ENCODE results near the gene FMNL2.
"Not testable (repeated sequence)": the region's sequence is repeated elsewhere in the genome, so short reads cannot be mapped to it uniquely, and the experiment has no call there.

The FMNL2 gene

DNA sequence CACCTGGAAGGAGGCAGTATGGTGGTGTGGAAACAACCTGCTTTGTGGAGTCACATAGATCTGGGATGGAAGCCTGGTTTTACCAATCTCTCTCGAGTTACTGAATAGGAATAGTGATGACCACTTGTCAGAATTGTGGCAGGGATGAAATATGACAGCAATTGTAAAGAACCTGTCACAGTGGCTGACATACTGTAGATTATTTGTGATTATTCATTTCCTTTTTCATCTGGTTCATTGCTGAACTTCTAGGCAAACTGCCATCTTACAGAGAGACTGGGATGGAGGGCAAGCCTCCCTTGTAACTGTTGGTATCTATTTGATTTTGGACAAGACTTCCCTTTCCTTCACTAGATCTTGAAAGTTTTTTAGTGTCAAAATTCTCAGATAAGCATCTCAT is 42.0 kb downstream of the FMNL2 start:
- Mint-ChIP-seq H3K9me3 (no peaks in the 10 kb centered on the region), H3K4me1 (no peaks in the 10 kb centered on the region), H3K36me3 (ENCODE audit: low read depth) (no peaks in the 10 kb centered on the region), H3K27me3 (peaks cover 3% of the 10 kb centered on the region), H3K4me3 (no peak overlapping the region), H3K27ac (no peak overlapping the region)
- no peak for ATAC-seq
- DNase-seq: no peak

DNA sequence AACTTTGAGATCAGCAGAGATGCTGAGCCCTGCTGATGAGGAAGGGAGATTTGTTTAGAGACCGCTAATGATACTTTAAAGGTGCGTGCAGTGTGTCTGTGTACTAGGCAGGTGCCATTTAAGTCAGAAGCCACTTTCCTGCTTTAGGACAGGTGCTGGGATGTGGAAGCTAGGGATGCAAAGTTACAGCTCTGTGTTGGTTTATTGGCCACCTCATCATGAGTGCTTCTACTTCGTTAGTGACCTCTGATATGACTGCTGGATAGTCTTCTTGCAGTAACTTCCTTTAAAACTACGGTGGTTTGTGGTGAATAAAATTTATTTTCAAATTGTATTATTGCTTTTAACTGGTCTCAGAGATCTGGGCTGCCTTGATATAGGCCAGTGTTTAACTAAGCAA is 44.1 kb downstream of the FMNL2 start:
- no peaks in the 10 kb centered on the region for H3K9me3 Mint-ChIP-seq
- H3K27me3 Mint-ChIP-seq: peaks cover 7% of the 10 kb centered on the region
- ATAC-seq (no peak), DNase-seq (no peak)
- no peaks in the 10 kb centered on the region for H3K36me3 Mint-ChIP-seq (ENCODE audit: low read depth)
- H3K4me1 Mint-ChIP-seq: no peaks in the 10 kb centered on the region
- no peak overlapping the region for H3K4me3 Mint-ChIP-seq
- no peak overlapping the region for H3K27ac Mint-ChIP-seq

DNA sequence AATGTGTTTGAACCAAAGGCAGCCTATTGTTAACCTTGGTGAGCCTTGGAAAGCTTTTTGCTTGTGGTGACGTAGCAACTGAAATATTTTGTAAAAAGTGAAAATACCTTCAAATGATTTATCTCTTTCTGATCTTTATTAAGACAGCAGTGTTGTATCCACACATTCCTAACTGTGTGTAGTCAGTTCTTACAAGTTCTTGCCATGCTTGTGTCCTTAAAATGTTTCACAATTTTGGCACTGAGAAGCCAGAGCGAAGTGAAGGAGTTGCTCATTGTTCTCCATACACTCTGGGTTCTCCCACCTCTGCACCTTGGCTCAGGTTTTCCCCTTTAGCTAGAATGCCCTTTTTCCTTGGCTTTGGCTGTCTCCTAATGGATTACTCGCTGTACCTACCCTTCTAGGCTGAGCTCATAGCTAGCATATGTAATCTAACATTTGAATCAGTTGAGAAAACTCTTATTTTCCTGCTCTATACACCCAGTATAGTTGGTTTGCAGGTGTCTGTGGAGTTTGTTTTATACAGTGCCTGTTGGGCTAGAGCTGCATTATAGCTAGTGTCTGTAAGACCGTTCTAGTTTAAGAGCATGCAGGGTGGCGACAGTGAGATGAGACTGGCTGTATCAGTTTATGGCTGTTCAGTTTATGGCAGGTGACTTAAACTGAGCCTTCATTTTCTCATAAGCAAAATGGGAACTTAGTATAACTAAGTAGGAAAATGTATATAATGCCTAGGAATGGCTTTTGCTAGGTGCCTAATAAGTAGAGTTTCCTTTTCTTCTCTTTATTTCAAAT is 45.5 kb downstream of the FMNL2 start:
- Mint-ChIP-seq H3K9me3 (no peaks in the 10 kb centered on the region), H3K27me3 (peaks cover 7% of the 10 kb centered on the region), H3K4me3 (no peak overlapping the region), H3K4me1 (no peaks in the 10 kb centered on the region), H3K36me3 (ENCODE audit: low read depth) (no peaks in the 10 kb centered on the region), H3K27ac (no peak overlapping the region)
- DNase-seq (no peak), ATAC-seq (no peak)

DNA sequence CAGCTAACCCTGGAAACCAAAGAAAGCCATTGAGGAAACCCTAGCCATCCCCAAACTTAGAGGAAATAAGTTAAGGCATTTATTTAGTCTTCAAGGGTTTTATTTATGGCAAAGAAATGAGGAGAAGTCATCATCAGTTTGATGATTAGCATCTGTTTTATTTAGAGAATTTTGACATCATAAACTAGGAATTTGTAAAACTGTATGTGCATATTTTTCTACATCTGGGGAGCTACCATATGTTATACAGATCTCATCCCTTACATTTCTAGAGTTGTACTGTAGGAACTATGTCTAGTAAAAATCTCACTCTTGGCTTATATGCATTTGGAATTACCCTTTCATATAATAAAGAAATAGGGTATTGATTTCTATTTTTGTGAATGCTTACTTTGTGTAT is 48.7 kb downstream of the FMNL2 start:
- H3K36me3 Mint-ChIP-seq (ENCODE audit: low read depth): no peaks in the 10 kb centered on the region
- DNase-seq: no peak
- no peak for ATAC-seq

DNA sequence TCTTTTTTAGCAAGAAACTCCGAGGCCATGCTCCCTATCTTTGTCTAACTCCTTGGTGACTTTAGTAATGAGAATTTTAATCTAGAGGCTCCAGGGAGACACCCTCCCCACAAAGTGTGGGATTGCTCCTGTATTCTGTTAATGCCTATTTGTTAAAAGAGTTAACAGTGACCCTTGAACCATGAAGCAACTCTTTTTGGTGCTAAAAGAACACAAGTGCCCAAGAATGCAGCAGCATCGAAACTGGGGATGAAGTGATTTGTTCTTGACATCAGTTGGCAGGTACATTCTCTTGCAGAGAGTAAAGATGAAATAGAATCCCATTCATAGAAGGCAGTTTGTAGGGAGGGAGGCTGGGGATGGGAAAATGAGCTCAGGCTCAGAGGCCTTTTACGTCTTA is 50.0 kb downstream of the FMNL2 start:
- Mint-ChIP-seq H3K36me3 (ENCODE audit: low read depth) (no peaks in the 10 kb centered on the region), H3K27me3 (peaks cover 9% of the 10 kb centered on the region), H3K27ac (no peak overlapping the region), H3K4me3 (no peak overlapping the region), H3K9me3 (no peaks in the 10 kb centered on the region), H3K4me1 (no peaks in the 10 kb centered on the region)
- no peak for DNase-seq
- ATAC-seq: no peak

More for the DNA sequence above, 48.7 kb downstream of the FMNL2 start:
- H3K9me3 Mint-ChIP-seq: no peaks in the 10 kb centered on the region
- H3K27me3 Mint-ChIP-seq: peaks cover 9% of the 10 kb centered on the region
- no peaks in the 10 kb centered on the region for H3K4me1 Mint-ChIP-seq
- no peak overlapping the region for H3K4me3 Mint-ChIP-seq
- H3K27ac Mint-ChIP-seq: no peak overlapping the region

DNA sequence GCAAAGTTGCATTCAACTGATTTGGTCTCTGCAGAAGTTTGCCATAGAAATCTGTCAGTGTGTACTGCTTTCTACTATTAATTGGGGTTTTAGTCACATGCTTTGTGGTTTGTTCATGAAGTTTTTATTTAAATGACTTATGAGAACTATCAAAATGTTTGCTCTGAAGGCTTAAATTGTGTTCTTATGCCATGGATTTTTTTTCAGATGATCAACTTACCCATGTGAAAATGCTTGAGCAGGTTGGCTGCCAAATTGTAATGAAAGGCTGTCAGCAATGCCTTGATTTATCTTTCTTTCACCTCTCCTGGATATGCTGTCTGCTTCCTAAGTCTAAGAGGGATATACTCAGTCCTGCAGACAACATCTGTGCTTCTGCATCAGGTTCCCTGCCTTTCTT is 50.7 kb downstream of the FMNL2 start:
- DNase-seq: no peak
- Mint-ChIP-seq H3K4me3 (no peak overlapping the region), H3K36me3 (ENCODE audit: low read depth) (no peaks in the 10 kb centered on the region), H3K4me1 (no peaks in the 10 kb centered on the region), H3K9me3 (no peaks in the 10 kb centered on the region), H3K27ac (no peak overlapping the region), H3K27me3 (peaks cover 9% of the 10 kb centered on the region)
- ATAC-seq: no peak

DNA sequence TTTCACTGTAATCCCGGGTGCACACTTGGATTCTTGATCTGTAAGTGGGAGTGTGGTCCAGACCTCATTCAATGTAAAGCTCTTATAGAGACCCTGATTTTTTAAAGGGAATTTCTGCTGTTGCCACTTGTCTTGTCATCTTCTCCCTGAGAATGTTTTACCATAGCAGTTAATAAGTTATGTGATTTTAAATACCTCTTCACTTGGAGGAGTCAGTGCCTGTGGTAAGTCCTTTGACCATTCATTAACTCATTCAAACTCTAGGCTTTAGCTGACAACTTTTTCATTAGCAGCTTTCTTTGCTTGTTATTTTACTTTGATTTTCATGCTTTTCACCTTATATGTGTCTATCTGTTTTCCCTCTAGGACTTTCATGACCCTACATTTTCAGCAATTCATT is 51.3 kb downstream of the FMNL2 start:
- no peaks in the 10 kb centered on the region for H3K4me1 Mint-ChIP-seq
- no peaks in the 10 kb centered on the region for H3K9me3 Mint-ChIP-seq
- H3K36me3 Mint-ChIP-seq (ENCODE audit: low read depth): no peaks in the 10 kb centered on the region
- no peak for ATAC-seq
- H3K27me3 Mint-ChIP-seq: peaks cover 8% of the 10 kb centered on the region
- H3K4me3 Mint-ChIP-seq: no peak overlapping the region
- DNase-seq: no peak
- H3K27ac Mint-ChIP-seq: no peak overlapping the region

DNA sequence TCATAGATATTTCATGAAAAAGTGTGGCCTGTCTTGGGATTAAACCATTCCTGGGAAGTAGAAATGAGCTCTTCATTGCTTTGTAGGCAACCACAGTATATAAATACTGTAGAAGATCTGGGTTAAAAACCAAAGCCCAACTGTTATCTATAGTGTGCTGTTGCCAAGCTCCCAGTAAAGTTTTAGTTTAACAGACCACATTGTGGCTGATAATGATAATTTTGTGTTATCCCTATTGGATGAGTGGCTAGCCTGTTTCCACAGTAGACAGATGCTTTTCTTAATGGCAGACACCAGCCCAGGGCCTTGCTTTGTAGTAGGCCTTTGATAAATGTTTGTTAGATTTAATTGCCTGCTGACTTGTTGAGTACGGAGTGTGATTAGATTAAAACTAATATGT is 52.1 kb downstream of the FMNL2 start:
- ATAC-seq: no peak
- no peaks in the 10 kb centered on the region for H3K9me3 Mint-ChIP-seq
- no peaks in the 10 kb centered on the region for H3K36me3 Mint-ChIP-seq (ENCODE audit: low read depth)
- H3K27me3 Mint-ChIP-seq: peaks cover 6% of the 10 kb centered on the region
- no peaks in the 10 kb centered on the region for H3K4me1 Mint-ChIP-seq
- H3K4me3 Mint-ChIP-seq: no peak overlapping the region
- DNase-seq: no peak
- H3K27ac Mint-ChIP-seq: no peak overlapping the region

DNA sequence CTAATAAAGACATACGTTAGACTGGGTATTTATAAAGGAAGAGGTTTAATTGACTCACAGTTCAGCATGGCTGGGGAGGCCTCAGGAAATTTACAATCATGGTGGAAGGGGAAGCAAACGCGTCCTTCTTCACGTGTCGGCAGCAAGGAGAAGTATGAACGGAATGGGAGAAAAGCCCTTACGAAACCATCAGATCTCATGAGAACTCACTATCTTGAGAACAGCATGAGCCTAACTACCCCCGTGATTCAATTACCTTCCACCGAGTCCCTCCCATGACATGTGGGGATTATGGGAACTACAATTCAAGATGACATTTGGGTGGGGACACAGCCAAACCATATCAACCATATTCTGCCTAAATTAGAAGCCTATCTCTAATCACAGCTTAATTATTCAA is 53.3 kb downstream of the FMNL2 start:
- H3K27ac Mint-ChIP-seq; ATAC-seq; H3K9me3 Mint-ChIP-seq; DNase-seq; H3K27me3 Mint-ChIP-seq; H3K36me3 Mint-ChIP-seq (ENCODE audit: low read depth); H3K4me1 Mint-ChIP-seq; H3K4me3 Mint-ChIP-seq: not testable (repeated sequence)

DNA sequence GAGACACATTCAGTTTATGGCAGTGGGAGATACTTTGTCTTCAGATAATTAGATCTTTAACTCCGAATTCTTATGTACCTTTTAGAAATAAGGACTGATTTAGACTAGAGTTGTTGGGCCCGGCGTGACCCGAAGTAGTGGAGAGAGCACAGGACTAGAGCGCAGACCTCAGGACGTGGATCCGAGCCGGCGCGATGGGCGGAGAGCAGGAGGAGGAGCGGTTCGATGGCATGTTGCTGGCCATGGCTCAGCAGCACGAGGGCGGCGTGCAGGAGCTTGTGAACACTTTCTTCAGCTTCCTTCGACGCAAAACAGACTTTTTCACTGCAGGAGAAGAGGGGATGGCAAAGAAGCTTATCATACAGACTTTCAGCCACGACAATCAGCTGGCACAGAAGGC is 54.5 kb downstream of the FMNL2 start:
- DNase-seq (no peak), ATAC-seq (no peak)
- no peak overlapping the region for H3K27ac Mint-ChIP-seq
- peaks cover 2% of the 10 kb centered on the region for H3K27me3 Mint-ChIP-seq
- no peak overlapping the region for H3K4me3 Mint-ChIP-seq
- no peaks in the 10 kb centered on the region for H3K4me1 Mint-ChIP-seq
- H3K36me3 Mint-ChIP-seq (ENCODE audit: low read depth): no peaks in the 10 kb centered on the region
- no peaks in the 10 kb centered on the region for H3K9me3 Mint-ChIP-seq

DNA sequence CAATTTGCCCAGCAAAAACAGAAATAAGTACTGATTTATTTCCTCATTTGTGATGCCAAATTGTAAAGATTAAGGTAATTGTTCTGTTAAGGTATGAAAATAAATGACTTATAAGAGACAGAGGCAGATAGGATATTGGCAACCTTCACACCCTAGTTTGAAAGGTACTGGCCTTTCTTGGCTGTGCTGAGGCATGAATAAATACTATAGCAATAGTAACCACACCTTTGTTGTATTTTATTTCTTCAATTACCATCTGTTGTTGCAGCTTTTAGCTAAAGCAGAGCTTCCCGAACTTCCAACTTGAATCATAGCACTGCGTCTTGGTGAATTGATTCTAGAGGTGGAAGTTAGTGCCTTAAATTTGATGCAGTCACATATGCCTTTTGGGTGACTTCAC is 55.9 kb downstream of the FMNL2 start:
- Mint-ChIP-seq H3K27ac (no peak overlapping the region), H3K4me3 (no peak overlapping the region), H3K4me1 (no peaks in the 10 kb centered on the region), H3K9me3 (no peaks in the 10 kb centered on the region), H3K36me3 (ENCODE audit: low read depth) (no peaks in the 10 kb centered on the region), H3K27me3 (peaks cover 2% of the 10 kb centered on the region)
- ATAC-seq (no peak), DNase-seq (no peak)

DNA sequence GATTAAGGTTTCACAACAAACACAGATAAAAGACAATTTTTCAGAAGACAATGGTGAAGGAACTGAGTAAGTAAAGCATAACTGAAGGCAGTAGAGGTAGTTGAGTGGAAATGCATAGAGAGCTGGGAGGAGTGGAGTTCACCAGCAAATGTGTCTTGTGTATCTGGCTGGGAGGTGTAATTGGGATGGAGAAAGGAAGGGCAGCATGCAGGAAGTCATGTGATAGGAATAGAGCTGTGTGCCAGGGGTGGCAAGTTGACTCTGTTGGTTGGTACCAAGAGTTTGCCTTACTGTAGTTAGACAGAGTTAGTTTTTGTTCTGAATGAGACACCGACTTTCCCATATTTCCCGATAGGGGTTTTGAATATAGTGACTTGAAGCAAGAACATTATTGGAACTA is 56.3 kb downstream of the FMNL2 start:
- Mint-ChIP-seq H3K36me3 (ENCODE audit: low read depth) (no peaks in the 10 kb centered on the region), H3K4me1 (no peaks in the 10 kb centered on the region), H3K9me3 (no peaks in the 10 kb centered on the region), H3K27ac (no peak overlapping the region), H3K4me3 (no peak overlapping the region), H3K27me3 (peaks cover 2% of the 10 kb centered on the region)
- ATAC-seq: no peak
- no peak for DNase-seq

DNA sequence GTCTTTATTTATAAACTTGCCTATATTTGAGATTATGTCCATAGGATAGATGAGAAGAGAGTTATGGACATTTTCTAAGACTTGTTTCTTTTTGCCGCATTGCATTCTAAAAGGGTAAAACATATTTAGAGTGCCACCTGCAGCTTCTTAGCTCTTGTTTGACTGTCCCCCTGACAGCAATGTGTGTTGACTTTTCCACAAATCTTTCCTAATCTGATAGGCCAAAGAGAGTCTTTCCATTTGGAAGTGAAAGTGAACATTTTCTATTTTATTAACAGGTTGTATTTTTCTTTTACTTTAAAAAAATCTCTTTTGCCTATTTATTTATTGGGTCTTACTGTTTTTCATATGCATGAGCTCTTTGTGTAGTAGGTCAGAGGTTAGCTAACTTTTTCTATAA is 58.4 kb downstream of the FMNL2 start:
- DNase-seq (no peak), ATAC-seq (no peak)
- H3K27ac Mint-ChIP-seq: no peak overlapping the region
- H3K4me3 Mint-ChIP-seq: no peak overlapping the region
- no peaks in the 10 kb centered on the region for H3K9me3 Mint-ChIP-seq
- H3K27me3 Mint-ChIP-seq: peaks cover 1% of the 10 kb centered on the region
- no peaks in the 10 kb centered on the region for H3K4me1 Mint-ChIP-seq
- no peaks in the 10 kb centered on the region for H3K36me3 Mint-ChIP-seq (ENCODE audit: low read depth)

DNA sequence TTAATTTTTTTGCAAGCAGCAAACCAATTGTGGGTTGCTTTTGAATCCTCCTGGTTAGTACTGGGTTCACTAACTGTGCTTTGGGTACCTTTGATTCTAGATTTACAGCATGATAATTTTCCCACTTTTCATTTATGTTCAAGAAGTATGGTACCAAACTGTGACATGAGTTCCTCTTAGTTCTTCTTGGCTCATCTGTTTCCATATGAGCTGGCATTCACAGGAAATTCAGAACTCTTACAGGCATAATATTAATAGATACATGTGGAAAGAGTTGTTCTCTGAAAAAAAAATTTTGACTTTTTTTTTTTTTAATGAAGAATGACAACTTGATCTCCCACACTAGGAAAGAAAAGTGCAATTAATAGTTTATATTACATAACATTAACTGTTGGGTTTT is 59.4 kb downstream of the FMNL2 start:
- Mint-ChIP-seq H3K27me3 (peaks cover 5% of the 10 kb centered on the region), H3K36me3 (ENCODE audit: low read depth) (no peaks in the 10 kb centered on the region), H3K4me3 (no peak overlapping the region), H3K4me1 (no peaks in the 10 kb centered on the region), H3K27ac (no peak overlapping the region), H3K9me3 (no peaks in the 10 kb centered on the region)
- no peak for ATAC-seq
- no peak for DNase-seq

DNA sequence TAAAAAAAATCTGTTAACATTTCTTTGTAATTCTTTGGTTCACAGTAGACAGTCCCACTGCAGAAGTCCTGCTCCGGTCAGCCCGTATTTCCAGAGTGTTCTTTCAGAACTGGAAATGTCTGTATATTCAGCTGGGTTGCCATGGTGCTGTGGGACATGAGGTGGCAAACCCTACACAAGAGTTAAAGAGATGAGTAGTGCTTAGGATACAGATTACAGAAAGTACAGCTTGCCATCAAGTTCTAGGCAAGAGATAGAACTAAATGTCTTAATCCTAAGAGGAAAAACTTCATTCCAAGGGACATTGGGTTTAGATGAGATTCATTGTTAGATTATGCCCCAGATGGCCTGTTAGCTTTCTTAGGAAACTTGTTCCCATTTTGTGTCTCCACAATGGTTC is 60.1 kb downstream of the FMNL2 start:
- Mint-ChIP-seq H3K9me3 (no peaks in the 10 kb centered on the region), H3K4me3 (no peak overlapping the region), H3K36me3 (ENCODE audit: low read depth) (no peaks in the 10 kb centered on the region), H3K4me1 (no peaks in the 10 kb centered on the region), H3K27ac (no peak overlapping the region), H3K27me3 (peaks cover 8% of the 10 kb centered on the region)
- no peak for ATAC-seq
- no peak for DNase-seq

DNA sequence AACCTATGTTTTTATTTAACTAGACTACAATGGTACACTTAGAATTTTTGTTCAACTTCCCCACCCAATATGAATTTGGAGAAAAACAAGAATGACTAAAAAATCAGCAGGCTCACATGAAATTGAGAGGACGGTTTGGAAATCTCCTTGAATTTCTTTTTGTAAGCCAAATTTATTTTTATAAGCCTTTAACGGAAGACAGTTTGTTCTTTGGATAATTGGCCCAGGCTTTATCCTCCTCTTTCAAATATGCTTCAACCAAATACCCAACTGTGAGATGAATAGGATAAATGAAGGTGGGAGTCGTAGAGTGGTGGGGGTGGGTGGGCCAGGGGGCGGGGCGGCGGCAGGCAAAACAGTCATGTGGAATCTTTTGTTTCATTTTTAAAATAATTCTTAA is 60.6 kb downstream of the FMNL2 start:
- Mint-ChIP-seq H3K9me3 (no peaks in the 10 kb centered on the region), H3K4me3 (no peak overlapping the region), H3K27ac (no peak overlapping the region), H3K4me1 (no peaks in the 10 kb centered on the region), H3K36me3 (ENCODE audit: low read depth) (no peaks in the 10 kb centered on the region), H3K27me3 (peaks cover 8% of the 10 kb centered on the region)
- DNase-seq: no peak
- ATAC-seq: no peak

All from activated naive CD8-positive, alpha-beta T cell treated with anti-CD3 and anti-CD28 coated beads, Interleukin-2, amount 50 U/mL, for 24 hours (primary cell).